SW 1271 (cell line): Measurements from ENCODE around the gene LRRC3.
A peak's percentile ranks its signal among the peaks of the same experiment; 100 is the strongest.
"Not testable (repeated sequence)": the region's sequence is repeated elsewhere in the genome, so short reads cannot be mapped to it uniquely, and the experiment has no call there.

Experiments used
- DNase-seq, 2 experiments: peaks; one replicate each; lab custom pipeline; 2025; lab: John Stamatoyannopoulos, UW

The LRRC3 gene, protein sequence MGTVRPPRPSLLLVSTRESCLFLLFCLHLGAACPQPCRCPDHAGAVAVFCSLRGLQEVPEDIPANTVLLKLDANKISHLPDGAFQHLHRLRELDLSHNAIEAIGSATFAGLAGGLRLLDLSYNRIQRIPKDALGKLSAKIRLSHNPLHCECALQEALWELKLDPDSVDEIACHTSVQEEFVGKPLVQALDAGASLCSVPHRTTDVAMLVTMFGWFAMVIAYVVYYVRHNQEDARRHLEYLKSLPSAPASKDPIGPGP

DNA sequence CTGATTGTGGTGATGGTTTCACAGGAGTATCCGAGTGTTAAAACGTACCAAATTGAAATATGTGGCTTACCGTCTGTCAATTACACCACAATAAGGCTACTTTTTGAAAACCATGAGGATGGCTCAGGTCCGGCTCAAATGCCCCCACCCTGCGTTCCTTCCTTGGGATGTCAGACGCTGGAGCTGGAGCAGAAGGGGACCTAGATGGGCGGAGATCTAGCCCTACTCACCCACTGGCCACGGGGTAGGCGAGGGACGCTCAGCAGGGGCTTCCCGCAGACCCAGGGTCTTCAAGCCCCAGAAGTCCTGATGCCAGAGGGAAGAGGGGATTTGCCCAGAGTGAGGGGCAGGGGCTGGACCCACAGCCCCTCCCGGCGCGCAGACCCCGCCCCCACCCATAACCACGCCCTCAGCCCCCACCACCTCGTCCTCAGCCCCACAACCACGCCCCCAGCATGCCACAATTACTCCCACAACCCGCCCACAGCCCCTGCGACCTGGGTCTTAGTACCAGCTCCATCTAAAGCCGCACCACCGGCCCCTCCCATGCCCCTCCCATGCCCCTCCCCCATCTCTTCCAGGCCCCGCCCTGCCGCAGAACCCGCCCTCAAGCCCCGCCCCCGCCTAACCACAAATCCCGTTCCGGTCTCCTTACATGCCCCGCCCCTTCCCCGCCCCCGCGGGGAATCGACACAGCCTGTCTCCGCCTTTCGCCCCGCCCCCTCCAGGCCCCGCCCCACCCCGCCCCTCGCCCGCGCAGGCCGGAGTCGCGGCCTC lies at the start of gene LRRC3:
Gene LRRC3 (plus strand): TSS at position 764 of the 777 bp plus-strand sequence. CDS start 1,135 bp downstream, outside the sequence.
- DNase-seq: peak in 1 of 2 experiments; percentile 33

DNA sequence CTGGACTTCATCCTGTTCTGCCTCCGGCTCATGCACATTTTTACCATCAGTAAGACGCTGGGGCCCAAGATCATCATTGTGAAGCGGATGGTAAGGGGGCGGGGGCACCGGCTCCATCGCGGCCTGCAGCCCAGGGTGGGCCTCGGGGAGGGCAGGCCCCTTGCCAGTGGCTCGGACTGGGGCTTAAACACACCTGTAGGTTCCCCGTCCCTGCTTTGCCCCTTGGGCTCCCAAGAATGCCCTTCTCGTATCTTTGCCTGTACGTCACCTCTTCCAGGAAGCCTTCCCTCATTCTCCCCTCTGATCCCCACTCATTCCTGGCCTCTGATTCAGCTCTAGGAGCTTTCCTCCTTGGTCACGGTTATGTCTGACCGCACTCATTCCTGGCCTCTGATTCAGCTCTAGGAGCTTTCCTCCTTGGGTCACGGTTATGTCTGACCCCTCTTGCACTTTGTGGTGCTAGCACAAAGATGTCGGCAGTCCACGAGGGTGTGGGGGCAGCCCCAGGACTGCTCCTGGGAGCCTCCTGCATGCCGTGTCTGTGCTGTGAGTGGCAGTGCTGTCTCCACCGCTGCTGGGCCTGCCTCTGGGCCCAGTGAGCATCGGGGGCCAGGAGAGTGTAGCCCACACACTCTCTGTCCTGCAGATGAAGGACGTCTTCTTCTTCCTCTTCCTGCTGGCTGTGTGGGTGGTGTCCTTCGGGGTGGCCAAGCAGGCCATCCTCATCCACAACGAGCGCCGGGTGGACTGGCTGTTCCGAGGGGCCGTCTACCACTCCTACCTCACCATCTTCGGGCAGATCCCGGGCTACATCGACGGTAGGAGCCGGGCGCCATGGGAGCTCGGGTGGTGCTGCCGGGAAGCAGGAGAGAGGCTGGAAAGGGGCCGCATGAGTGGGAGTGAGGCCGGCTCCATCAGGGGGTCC lies 49.1 kb upstream of the LRRC3 start:
- DNase-seq: peak; percentile 6 to 7

DNA sequence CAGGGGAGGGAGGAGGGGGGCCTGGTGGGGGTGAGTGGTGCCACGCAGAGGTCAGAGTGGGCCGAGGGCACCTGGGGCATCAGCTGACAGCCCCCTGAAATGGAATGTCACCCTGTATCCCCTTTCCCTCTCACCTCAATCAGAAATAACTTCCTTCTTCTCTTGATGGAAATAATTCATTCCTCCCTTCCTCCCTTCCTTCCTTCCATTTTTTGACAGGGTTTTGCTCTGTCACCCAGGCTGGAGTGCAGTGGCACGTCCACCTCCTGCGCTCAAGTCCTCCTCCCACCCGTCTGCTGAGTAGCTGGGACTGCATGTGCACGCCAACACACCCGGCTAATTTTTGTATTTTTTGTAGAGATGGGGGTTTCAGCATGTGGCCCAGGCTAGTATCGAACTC lies 48.4 kb upstream of the LRRC3 start:
- DNase-seq: no peak

DNA sequence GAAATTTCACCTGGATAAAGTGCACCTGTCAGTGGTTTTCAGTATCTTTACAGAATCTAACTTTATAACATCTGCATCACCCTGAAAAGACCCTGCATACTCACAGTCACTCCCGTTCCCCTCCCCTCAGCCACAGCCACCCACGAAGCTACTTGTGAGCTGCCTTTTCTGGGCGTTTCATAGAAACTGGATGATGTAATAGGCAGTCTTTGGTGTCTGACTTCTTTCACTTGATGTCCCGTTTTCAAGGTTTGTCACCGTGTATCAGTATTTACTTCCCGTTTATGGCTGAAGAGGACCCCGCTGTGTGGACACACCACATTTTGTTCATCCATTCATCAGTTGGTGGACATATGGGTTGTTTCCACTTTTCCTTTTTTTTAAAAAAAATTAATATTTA lies 47.8 kb upstream of the LRRC3 start:
- no peak for DNase-seq

DNA sequence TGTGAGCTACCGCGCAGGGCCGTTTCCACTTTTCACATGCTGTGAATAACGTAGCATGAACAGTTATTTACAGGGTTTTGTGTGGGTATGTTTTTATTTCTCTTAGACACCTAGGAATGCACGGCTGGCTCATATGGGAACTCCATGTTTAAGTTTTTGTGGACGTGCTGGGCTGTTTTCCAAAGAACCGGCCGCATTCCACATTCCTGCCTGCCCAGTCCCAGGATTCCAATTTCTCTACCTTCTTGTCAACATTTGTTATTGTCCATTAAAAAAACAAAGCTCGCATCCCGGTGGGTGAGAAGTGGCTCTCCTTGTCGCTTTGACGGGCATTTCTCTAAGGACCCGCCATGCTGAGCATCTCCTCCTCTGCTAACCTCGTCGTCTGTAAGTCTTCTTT lies 47.1 kb upstream of the LRRC3 start:
- DNase-seq: no peak

DNA sequence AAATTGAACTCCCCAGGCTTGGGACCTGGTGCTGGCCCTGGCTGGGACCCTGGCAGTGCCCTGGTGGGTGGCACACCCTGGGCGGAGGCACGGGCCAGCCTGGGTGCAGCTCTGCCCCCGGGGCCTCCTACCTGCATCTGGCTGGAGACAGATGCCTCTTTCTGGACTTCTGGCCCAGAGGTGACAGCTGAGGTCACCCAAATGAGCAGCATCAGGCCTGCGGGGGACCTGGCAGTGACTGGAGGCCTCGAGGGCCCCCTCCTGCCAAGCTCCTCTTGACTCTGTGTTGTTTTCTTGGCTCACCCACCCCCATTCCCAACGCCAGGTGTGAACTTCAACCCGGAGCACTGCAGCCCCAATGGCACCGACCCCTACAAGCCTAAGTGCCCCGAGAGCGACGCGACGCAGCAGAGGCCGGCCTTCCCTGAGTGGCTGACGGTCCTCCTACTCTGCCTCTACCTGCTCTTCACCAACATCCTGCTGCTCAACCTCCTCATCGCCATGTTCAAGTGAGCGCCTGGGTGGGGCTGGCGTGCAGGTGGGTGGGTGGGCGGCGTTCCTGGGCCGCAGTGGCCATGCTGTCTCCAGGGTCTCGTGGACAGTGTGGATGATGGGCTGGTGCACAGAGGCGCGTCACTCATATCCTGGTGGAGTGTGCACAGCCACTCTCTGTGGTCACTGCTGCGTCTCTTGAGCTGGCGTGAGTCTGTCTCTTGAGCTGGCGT lies 41.6 kb upstream of the LRRC3 start:
- no peak for DNase-seq

DNA sequence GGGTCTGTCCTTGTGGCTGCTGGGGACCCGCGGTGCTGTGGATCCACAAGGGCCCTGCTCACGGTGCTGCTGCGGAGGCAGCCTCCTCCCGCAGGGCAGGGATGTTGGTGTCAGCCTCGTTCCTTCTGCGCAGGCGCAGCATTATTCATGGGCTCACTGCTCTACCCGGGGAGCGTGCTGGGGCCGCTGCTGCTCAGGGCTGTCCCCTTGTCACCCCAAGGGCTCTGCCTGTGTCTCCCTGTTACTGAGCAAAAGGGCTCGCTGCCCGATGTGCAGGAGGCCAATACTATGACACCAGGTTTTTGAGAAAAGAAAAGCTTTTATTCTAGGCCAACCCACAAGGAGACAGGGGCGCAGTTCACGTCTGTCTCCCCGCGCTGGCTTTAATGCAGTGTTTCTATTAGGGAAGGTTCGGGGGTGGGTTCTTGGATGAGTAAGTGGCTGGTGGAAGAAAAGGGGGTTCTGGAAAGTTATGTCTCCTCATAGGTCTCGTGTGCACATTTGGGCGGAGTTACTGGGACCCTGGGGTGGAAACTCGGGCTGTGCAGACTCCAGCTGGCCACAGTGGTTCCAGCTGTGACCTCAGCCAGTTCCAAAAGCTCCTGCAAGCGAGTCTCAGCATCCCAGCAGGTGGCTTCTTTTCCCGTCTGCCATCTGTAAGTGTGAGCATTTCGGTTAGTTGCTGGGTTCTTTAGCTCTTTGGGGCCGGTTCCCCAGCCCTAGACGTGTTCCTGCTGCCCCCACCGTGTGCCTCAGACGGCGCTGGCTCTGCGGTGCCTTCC lies 40.8 kb upstream of the LRRC3 start:
- DNase-seq: no peak

DNA sequence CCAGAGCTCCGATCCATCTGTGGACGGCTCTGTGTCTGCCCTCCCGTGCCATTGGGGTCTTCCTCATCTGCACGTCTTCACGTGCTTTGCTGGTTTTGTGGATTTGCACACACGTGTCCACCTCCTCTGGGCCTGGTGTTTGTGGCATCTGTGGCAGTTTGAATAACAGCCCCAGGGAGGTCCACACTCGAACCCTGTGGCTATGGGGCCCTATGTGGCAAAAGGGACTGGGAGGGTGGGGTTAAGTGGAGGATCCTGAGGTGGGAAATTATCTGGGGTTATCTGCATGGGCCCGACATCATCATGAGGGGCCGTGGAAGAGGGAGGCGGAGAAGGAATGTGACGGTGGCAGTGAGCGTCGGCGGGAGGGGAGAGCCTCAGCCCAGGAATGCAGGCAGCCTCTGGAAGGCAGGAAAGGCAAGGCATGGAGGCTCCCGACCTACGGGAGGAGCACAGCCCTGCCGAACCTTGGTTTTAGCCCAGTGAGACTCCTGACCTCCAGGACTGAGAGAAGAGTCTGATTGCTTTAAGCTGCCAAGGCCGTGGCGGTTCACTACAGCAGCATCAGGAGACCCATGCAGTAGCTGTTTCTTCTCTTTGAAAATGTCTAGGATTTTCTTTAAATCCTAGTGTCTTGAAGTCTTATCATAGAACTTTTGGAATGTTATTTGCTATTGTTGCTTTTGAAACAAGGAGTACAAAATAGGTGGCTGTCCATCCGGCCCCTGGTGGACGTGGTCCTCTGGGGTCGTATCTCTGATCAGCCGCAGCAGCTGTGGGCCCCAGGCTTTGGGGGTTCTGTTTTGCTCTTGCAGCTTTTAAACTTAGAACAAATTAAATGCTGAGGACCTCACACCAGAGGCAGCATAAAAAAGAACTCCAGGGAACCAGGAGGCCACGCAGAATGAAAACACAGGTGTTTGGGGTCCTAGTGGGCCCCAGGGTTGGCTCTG lies 40.0 kb upstream of the LRRC3 start:
- no peak for DNase-seq

DNA sequence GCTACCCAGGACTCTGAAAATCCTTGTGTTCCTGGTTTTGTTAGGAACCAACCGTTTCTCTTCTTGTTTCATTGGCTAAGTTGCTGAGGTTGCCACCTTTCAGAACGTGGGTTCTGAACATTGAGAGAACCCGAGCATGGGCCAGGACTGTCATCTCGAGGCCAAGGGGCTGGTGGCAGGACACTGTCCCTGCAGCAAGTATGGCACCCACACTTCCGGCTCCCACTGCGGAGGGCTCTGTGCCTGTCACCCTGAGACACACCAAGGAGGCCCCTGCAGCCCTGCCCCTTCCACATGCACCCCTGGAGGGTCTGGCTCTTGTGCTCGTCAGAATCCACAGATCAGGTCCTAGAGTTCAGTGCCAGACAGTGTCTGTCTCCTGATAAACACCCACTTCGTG lies 39.1 kb upstream of the LRRC3 start:
- no peak for DNase-seq

DNA sequence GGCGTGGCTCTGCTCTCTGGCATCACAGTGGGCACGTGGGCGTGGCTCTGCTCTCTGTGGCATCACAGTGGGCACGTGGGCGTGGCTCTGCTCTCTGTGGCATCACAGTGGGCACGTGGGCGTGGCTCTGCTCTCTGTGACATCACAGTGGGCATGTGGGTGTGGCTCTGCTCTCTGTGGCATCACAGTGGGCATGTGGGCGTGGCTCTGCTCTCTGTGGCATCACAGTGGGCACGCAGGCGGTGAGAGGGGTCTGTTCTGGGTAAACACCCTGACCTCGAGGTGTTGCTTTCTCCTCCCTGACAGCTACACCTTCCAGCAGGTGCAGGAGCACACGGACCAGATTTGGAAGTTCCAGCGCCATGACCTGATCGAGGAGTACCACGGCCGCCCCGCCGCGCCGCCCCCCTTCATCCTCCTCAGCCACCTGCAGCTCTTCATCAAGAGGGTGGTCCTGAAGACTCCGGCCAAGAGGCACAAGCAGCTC lies 37.6 kb upstream of the LRRC3 start:
- DNase-seq: not testable (repeated sequence)

DNA sequence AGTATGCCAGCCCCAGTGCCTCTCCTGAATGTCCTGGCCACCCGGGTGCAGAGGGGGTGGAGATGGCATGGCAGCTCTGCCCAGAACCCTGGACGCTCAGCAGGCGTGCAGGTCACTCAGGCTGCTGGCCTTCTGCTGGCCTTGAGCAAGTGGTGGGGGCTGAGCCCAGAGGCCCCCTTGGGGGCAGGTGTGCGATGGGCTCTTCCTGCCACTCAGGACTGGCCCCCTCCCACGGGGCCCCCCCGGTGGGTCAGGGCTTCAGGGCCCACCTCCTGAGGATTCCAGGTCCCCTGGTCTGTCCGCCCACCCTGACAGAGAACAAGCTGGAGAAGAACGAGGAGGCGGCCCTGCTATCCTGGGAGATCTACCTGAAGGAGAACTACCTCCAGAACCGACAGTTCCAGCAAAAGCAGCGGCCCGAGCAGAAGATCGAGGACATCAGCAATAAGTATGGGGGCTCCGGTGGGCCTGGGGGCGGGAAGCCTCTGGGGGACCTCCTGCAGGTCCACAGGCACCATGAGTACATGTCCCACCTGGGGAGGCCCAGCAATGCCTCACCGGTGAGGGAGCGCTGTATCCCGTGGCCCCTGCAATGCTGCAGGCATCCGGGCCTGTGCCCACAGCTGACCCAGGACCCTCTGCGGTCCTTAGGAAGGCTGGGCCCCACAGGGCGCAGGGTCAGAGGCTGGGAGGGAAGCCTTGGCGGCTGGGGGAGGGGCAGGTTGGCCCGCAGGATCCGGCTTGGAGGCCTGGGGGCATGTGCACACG lies 37.0 kb upstream of the LRRC3 start:
- no peak for DNase-seq

DNA sequence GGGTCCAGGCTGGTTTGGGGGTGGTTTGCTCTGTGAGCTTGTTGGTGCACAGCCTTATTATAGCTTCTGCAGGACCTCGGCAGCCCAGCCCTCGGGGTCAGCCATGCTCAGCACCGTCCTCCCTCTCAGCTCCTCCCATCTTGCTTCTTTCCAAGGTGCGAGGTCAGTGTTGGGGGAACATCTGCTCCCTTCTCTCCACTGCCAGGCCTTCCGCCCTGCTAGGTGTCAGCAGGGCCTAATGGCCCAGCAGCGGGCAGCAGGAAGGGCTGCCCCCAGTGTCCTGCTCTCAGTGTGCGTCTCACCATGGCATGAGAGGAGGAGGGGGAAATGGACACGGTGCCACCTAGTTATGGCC lies 36.5 kb upstream of the LRRC3 start:
- no peak for DNase-seq

DNA sequence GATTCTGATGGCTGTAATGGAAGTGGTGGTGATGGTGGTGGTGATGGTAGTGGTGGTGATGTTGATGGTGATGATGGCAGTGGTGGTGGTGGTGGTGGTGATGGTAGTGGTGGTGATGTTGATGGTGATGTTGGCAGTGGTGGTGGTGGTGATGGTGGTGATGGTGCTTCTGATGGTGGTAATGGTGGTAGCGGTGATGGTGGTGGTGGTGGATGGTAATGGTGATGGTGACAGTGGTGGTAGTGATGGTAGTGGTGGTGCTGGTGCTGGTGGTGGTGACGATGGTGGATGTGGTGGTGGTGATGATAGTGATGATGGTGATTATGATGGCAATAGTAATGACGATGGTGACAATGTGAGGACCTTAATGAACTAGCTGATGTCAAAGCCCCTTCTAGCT lies 35.6 kb upstream of the LRRC3 start:
- no peak for DNase-seq

DNA sequence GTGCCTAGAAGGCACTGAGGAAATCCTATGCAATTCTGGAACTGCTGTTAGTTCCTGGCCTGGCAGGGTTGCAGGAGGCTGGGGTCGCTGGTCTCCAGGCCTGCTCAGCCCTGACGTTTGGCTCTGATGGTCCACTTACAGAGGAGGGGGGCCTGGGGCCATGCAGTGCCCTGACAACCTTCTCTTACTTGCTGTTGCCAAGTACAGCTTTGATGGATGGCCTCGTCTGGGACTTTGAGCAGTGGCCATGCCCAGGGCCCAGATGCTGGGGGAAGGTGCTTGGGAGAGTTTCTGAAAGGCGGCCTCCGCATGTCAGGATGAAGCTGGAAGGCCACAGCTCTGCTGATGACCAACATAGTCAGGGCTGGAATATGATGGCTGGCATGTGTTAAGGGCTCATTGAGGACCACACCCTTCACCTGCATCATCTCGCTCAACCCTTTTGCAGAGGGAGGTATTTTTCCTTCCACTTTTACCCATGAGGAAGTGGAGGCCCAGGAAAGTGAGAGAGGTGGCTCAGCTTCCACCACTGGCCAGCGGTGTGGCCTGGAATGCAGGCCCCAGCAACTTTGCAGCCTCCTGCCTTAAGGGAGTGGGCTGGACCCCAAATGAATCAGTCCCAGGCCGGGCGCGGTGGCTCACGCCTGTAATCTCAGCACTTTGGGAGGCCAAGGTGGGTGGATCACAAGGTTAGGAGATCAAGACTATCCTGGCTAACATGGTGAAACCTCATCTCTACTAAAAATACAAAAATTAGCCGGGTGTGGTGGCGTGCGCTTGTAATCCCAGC lies 34.7 kb upstream of the LRRC3 start:
- DNase-seq: no peak

DNA sequence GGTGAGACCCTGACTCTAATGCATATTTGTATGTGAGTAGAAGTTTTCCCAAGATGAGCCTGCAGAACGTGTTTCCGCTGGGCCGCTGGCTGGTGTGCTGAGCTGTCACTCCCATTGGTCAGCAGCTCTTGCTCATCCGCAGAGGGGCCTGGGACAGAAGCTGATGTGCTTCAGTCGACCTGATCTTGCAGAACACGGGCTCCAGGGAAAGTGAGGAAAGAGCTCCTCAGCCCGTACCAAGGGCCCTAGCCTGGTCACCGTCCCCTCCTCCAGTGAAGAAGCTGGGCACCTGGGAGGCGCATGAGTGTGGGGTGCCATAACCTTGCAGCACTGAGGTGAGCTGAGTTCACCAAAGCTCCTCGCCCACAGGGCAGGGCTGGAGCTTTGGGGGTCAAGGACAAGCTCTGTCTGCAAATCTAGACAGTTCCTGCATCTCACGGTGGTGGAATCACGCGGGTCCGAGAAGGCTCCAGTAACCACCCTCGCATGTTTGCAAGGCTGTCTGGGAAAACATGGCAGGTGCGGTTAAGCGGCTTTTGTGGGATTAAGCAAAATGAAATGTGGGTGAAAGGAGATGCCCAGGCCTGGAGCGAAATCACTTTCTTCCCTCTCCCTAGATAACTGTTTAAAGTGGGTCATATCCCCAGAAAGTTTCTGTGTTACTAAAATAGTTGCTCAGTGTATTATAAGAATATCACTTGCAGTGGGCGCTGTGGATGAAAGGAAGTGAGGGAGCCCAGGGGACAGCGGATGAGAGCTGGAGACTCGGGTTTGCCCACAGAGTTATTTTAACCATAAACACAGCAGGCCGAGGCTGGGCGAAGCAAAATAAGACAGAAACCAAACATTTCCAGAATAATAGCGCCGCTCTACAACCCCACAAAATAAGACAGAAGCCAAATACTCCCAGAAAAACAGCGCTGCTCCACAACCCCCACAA lies 33.1 kb upstream of the LRRC3 start:
- no peak for DNase-seq

DNA sequence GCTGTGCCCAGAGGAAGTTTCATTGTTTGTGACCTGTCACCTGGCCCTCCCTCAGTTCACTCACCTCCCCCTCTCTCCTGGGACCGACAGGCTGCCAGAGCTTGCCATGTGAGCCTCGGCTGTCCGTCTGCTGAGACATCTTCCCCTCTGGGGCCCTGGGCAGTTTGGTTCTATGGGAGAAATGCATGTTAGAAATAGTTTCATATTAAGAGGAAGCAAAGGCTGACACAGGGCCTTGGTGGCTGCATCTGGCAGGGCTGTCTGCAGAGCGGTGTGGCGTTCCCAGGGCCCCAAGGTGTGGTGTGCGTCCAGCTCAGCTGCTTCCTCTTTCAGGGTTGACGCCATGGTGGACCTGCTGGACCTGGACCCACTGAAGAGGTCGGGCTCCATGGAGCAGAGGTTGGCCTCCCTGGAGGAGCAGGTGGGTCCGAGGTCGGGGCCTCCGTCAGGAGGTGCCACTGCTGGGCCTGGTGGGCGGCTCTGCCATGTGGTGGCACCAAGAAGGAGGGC lies 31.9 kb upstream of the LRRC3 start:
- DNase-seq: no peak
